ENCODE data around the gene MTTP.

GRCh38 chr4:99653916-99654315 is 79.3 kb downstream of the MTTP start:
- TF ChIP-seq, protein P1, sequence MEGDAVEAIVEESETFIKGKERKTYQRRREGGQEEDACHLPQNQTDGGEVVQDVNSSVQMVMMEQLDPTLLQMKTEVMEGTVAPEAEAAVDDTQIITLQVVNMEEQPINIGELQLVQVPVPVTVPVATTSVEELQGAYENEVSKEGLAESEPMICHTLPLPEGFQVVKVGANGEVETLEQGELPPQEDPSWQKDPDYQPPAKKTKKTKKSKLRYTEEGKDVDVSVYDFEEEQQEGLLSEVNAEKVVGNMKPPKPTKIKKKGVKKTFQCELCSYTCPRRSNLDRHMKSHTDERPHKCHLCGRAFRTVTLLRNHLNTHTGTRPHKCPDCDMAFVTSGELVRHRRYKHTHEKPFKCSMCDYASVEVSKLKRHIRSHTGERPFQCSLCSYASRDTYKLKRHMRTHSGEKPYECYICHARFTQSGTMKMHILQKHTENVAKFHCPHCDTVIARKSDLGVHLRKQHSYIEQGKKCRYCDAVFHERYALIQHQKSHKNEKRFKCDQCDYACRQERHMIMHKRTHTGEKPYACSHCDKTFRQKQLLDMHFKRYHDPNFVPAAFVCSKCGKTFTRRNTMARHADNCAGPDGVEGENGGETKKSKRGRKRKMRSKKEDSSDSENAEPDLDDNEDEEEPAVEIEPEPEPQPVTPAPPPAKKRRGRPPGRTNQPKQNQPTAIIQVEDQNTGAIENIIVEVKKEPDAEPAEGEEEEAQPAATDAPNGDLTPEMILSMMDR (IDR thresholded peaks at IDR 0.05) = no peak
- TF ChIP-seq POLR2A (IDR thresholded peaks at IDR 0.05) = no peak
